Endothelial cell (in vitro differentiated cells): ENCODE data around the gene ZYX. TPM values are rescaled to one million over a fixed set of nuclear protein-coding genes. Genes with fewer than 3 reads are reported as not detected.
A peak's percentile ranks its signal among the peaks of the same experiment; 100 is the strongest.

Experiments used
- DNase-seq: peaks from one replicate; pipeline ENCODE4 v3.0.0; 2021; ENCODE audit warnings: low spot score
- H3K27ac Mint-ChIP-seq: one replicate; pipeline ENCODE4 v1.8.0; 2021; ENCODE audit warnings: mixed read lengths, inconsistent platforms; ENCODE audit not compliant: unreplicated experiment
- H3K27me3 Mint-ChIP-seq: one replicate; pipeline ENCODE4 v1.8.0; 2021; ENCODE audit warnings: mild to moderate bottlenecking, moderate library complexity, mixed read lengths, inconsistent platforms; ENCODE audit not compliant: unreplicated experiment
- H3K36me3 Mint-ChIP-seq: one replicate; pipeline ENCODE4 v1.8.0; 2021; ENCODE audit warnings: mild to moderate bottlenecking, low read depth, mixed read lengths, inconsistent platforms; ENCODE audit not compliant: unreplicated experiment
- H3K4me1 Mint-ChIP-seq: one replicate; pipeline ENCODE4 v1.8.0; 2021; ENCODE audit warnings: mild to moderate bottlenecking, mixed read lengths, inconsistent platforms; ENCODE audit not compliant: unreplicated experiment
- H3K4me3 Mint-ChIP-seq: one replicate; pipeline ENCODE4 v1.8.0; 2021; ENCODE audit warnings: mild to moderate bottlenecking, mixed read lengths, inconsistent platforms; ENCODE audit not compliant: unreplicated experiment
- H3K9me3 Mint-ChIP-seq: one replicate; pipeline ENCODE4 v1.8.0; 2021; ENCODE audit warnings: mixed read lengths, inconsistent platforms; ENCODE audit not compliant: unreplicated experiment
- CTCF ChIP-seq: fragments of 200-600 bp; sonication (generic); IDR thresholded peaks from one replicate; pipeline ENCODE4 v1.5.0; 2021; ENCODE audit warnings: antibody characterized with exemption; ENCODE audit not compliant: unreplicated experiment
- total RNA-seq: library from RNA; stranded (reverse); fragmentation: NEBNext Ultra II Directional; extraction: Animal tissue kit (Norgen Biotek cat#: 25700); gene quantifications from one replicate; pipeline ENCODE4 v1.2.1, GENCODE V29; 2021; ENCODE audit not compliant: unreplicated experiment

Gene ZYX
- total RNA-seq, 1 donor from 2014 or later, result 237 TPM

- no peak overlapping the region for H3K4me3 Mint-ChIP-seq
- no peak overlapping the region for H3K27ac Mint-ChIP-seq
- peaks cover 3% of the 10 kb centered on the region for H3K27me3 Mint-ChIP-seq
- H3K4me1 Mint-ChIP-seq, result peaks cover 28% of the 10 kb centered on the region
- no peak for TF ChIP-seq CTCF
- DNase-seq, result no peak
- no peaks in the 10 kb centered on the region for H3K9me3 Mint-ChIP-seq
- peaks cover 8% of the 10 kb centered on the region for H3K36me3 Mint-ChIP-seq
Measured at GRCh38 chr7:143405173-143406001, 24.2 kb downstream of the ZYX start.

GRCh38 chr7:143406002-143406357, 24.8 kb downstream of the ZYX start:
- TF ChIP-seq CTCF, result no peak
- H3K36me3 Mint-ChIP-seq, result peaks cover 2% of the 10 kb centered on the region
- H3K27ac Mint-ChIP-seq, result no peak overlapping the region
- H3K4me3 Mint-ChIP-seq, result no peak overlapping the region
- H3K9me3 Mint-ChIP-seq, result no peaks in the 10 kb centered on the region
- H3K4me1 Mint-ChIP-seq, result peaks cover 32% of the 10 kb centered on the region
- peaks cover 6% of the 10 kb centered on the region for H3K27me3 Mint-ChIP-seq
- no peak for DNase-seq

GRCh38 chr7:143407287-143408251, 26.4 kb downstream of the ZYX start:
- DNase-seq, result no peak
- Mint-ChIP-seq H3K4me1 (peaks cover 32% of the 10 kb centered on the region), H3K9me3 (no peaks in the 10 kb centered on the region), H3K36me3 (no peaks in the 10 kb centered on the region), H3K27ac (peak overlapping the region; percentile 54), H3K27me3 (peaks cover 6% of the 10 kb centered on the region), H3K4me3 (peak overlapping the region; percentile 85)
- TF ChIP-seq CTCF, result no peak

- DNase-seq, result no peak
- H3K36me3 Mint-ChIP-seq, result no peaks in the 10 kb centered on the region
- H3K4me1 Mint-ChIP-seq, result peaks cover 35% of the 10 kb centered on the region
- no peak overlapping the region for H3K27ac Mint-ChIP-seq
- no peak for TF ChIP-seq CTCF
- H3K9me3 Mint-ChIP-seq, result no peaks in the 10 kb centered on the region
- no peak overlapping the region for H3K4me3 Mint-ChIP-seq
- H3K27me3 Mint-ChIP-seq, result peaks cover 9% of the 10 kb centered on the region
Measured at GRCh38 chr7:143408252-143408685, 27.1 kb downstream of the ZYX start.
